ENCODE results near the gene RSRC1.
A peak's percentile ranks its signal among the peaks of the same experiment; 100 is the strongest.
"Not testable (repeated sequence)": the region's sequence is repeated elsewhere in the genome, so short reads cannot be mapped to it uniquely, and the experiment has no call there.

The RSRC1 gene

GRCh38 chr3:158540066-158540465, 430.2 kb downstream of the RSRC1 start:
- DNase-seq: no peak

GRCh38 chr3:158548691-158549090, 438.8 kb downstream of the RSRC1 start:
- DNase-seq: no peak

- not testable (repeated sequence) for DNase-seq
Measured at GRCh38 chr3:158549938-158550337, 440.0 kb downstream of the RSRC1 start.

- no peak for DNase-seq
Measured at GRCh38 chr3:158552124-158552523, 442.2 kb downstream of the RSRC1 start.

GRCh38 chr3:158559504-158559903, 449.6 kb downstream of the RSRC1 start:
- DNase-seq: no peak

GRCh38 chr3:158560979-158561378, 451.1 kb downstream of the RSRC1 start:
- no peak for DNase-seq

GRCh38 chr3:158562674-158563073, 452.8 kb downstream of the RSRC1 start:
- no peak for DNase-seq

GRCh38 chr3:158563076-158563475, 453.2 kb downstream of the RSRC1 start:
- no peak for DNase-seq

GRCh38 chr3:158565076-158565475, 455.2 kb downstream of the RSRC1 start:
- DNase-seq: no peak

- no peak for DNase-seq
Measured at GRCh38 chr3:158568784-158569183, 458.9 kb downstream of the RSRC1 start.

- no peak for DNase-seq
Measured at GRCh38 chr3:158569794-158570193, 459.9 kb downstream of the RSRC1 start.

GRCh38 chr3:158570999-158571702, 461.3 kb downstream of the RSRC1 start, which contains the start of gene MLF1:
MLF1 (plus strand) TSS chr3:158571194; CDS start chr3:158571301, 107 bp downstream.
- peak; percentile 62 for DNase-seq

GRCh38 chr3:158571969-158572765, 462.3 kb downstream of the RSRC1 start:
- DNase-seq: no peak

- DNase-seq: no peak
Measured at GRCh38 chr3:158572766-158573060, 462.8 kb downstream of the RSRC1 start.

- DNase-seq: no peak
Measured at GRCh38 chr3:158573714-158574113, 463.8 kb downstream of the RSRC1 start.

GRCh38 chr3:158574646-158575045, 464.8 kb downstream of the RSRC1 start:
- DNase-seq: no peak

- DNase-seq: no peak
Measured at GRCh38 chr3:158590223-158590622, 480.3 kb downstream of the RSRC1 start.
